NCI-H748 (cell line): ENCODE measurements around the gene NFKBIE.

Source experiments
- DNase-seq: peaks from one replicate; lab custom pipeline; 2025; ENCODE audit not compliant: unreplicated experiment; lab: John Stamatoyannopoulos, UW

Gene NFKBIE

DNA sequence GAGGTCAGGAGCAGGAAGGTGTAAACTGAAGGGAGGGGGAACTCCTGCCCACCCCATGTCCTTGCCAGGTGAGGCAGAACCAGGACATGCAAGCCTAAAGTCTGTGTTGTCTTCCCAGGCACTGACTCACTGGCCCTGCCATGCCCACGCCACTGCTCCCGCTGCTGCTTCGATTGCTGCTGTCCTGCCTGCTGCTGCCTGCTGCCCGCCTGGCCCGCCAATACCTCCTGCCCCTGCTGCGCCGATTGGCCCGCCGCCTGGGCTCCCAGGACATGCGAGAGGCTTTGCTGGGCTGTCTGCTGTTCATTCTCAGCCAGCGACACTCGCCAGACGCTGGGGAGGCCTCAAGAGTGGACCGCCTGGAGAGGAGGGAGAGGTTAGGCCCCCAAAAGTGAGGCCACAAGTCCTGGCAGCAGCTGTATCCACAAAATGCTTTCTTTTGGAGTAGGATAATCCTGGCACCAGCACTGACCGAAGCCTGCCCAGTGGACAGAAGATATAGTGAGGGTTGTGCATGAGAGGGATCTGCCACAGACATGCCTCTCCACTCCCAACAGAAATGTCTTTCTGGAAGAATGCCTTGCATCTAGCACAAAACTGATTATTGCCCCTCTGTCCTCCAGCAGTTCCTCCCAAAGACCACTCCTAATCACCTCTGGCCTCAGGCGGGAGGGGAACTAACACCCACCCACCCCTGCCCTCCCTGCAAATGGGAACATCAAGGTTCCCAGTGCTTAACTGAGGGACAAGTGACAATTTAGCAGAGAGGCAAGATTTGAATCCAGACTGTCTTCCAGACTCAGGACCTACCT lies 47.8 kb downstream of the NFKBIE start:
- DNase-seq: no peak

DNA sequence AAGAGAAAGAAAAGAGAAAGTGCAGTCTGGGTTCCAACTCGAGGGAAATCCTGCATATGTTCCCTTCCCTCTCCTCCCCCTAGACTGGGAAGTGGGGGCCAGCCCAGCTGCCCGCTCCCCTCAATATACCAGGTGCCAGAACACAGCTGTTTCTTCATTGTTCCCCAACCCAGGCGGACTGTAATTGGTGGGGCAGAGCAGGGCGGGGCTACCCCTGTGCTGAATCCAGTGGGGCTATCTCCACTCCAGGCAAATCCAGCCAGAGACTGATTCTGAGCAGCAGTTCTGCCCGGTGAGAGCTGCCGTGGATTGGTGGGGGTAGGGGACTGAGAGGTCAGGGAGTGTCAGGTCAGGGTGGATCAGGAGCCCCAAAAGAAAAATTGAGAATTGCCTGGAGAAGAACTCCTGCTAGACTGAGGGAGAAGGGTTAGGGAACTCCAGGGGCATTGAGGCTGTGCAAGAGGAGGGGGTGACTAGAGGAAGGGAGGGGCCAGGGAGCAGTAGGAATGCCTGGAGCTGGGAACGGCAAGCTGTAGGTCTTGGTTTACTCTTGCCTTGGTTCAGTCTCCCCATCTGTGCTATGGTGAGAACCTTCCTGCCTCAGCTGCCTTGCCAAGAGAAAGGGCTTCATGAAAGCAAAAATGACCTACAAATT lies 48.5 kb downstream of the NFKBIE start, which contains the start of gene MYMX:
MYMX (plus strand) TSS at position 250 of the 655 bp plus-strand sequence. CDS start 546 bp downstream, outside the sequence.
- DNase-seq: peak; percentile 58

DNA sequence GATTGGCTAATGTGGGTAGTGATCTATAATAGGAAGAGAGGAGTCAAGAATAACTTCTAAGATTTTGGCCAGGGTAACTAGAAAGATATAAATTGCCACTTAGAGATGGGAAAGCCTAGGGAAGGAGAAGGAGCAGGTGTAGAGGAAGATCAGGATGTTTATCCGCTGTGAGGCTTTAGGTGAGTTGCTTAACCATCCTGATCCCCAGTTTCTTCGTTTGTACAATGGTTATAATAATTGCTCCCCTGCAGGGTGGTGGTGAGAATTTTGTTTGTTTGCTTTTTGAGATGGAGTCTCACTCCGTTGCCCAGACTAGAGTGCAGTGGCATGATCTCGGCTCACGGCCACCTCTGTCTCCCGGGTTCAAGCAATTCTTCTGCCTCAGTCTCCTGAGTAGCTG lies 51.0 kb downstream of the NFKBIE start:
- no peak for DNase-seq

DNA sequence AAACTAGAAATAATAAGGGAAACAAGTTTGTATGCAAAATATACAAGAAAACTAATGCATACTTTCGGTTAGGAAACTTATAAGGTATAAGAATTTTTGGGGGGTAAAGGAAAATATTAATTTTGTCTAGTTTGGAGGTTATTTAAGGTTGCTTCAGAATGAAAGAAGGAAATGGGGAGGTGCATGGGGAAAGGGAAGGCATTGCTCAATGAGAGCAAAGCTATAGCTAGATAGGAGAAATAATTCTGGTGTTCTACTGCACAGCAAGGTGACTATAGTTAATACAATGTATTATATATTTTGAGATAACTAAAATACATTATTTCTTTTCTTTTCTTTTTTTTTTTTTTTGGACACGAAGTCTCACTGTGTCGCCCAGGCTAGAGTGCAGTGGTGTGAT lies 54.1 kb downstream of the NFKBIE start:
- no peak for DNase-seq
